ENCODE data around the gene PRCP.

The PRCP gene

GRCh38 chr11:82874646-82875523 is 25.3 kb downstream of the PRCP start:
- in situ Hi-C loops (cut with MboI; ENCODE audit: low pct_unique_long_range_greater_than_20kb, low sequenced_read_pairs, unreplicated experiment), result no loop called here
- TF ChIP-seq CTCF (IDR thresholded peaks at IDR 0.05; ENCODE audit: extremely low read depth, insufficient read depth, missing control alignments), result no peak
- DNase-seq (ENCODE audit: low spot score), result no peak

- in situ Hi-C loops (cut with MboI; ENCODE audit: low pct_unique_long_range_greater_than_20kb, low sequenced_read_pairs, unreplicated experiment), result no loop called here
- TF ChIP-seq CTCF (IDR thresholded peaks at IDR 0.05; ENCODE audit: extremely low read depth, insufficient read depth, missing control alignments), result no peak
- no peak for DNase-seq (ENCODE audit: low spot score)
Measured at GRCh38 chr11:82873919-82874333, 26.3 kb downstream of the PRCP start.

- DNase-seq (ENCODE audit: low spot score), result no peak
- no peak for TF ChIP-seq CTCF (IDR thresholded peaks at IDR 0.05; ENCODE audit: extremely low read depth, insufficient read depth, missing control alignments)
- in situ Hi-C loops (cut with MboI; ENCODE audit: low pct_unique_long_range_greater_than_20kb, low sequenced_read_pairs, unreplicated experiment), result no loop called here
Measured at GRCh38 chr11:82872377-82873150, 27.7 kb downstream of the PRCP start.

- TF ChIP-seq CTCF (IDR thresholded peaks at IDR 0.05; ENCODE audit: extremely low read depth, insufficient read depth, missing control alignments), result no peak
- DNase-seq (ENCODE audit: low spot score), result no peak
- in situ Hi-C loops (cut with MboI; ENCODE audit: low pct_unique_long_range_greater_than_20kb, low sequenced_read_pairs, unreplicated experiment), result no loop called here
Measured at GRCh38 chr11:82871646-82872045, 28.6 kb downstream of the PRCP start.

- no peak for DNase-seq (ENCODE audit: low spot score)
- no peak for TF ChIP-seq CTCF (IDR thresholded peaks at IDR 0.05; ENCODE audit: extremely low read depth, insufficient read depth, missing control alignments)
- in situ Hi-C loops (cut with MboI; ENCODE audit: low pct_unique_long_range_greater_than_20kb, low sequenced_read_pairs, unreplicated experiment), result no loop called here
Measured at GRCh38 chr11:82869657-82870056, 30.6 kb downstream of the PRCP start.

GRCh38 chr11:82867495-82868082 is 32.6 kb downstream of the PRCP start:
- in situ Hi-C loops (cut with MboI; ENCODE audit: low pct_unique_long_range_greater_than_20kb, low sequenced_read_pairs, unreplicated experiment), result no loop called here
- peak; percentile 57 for DNase-seq (ENCODE audit: low spot score)
- peak; percentile 62 for TF ChIP-seq CTCF (IDR thresholded peaks at IDR 0.05; ENCODE audit: extremely low read depth, insufficient read depth, missing control alignments)

Data from GM13977 (cell line).